Activated T-helper 17 cell treated with anti-CD3 and anti-CD28 coated beads, Interleukin-2, amount 50 U/mL, for 72 hours (primary cell): Measurements from ENCODE around the gene GPBAR1. TPM values are rescaled to one million over a fixed set of nuclear protein-coding genes. Genes with fewer than 3 reads are reported as not detected.
A peak's percentile ranks its signal among the peaks of the same experiment; 100 is the strongest.

ENCODE experiments used
- ATAC-seq: fragments of 150-1000 bp; cut with Tn5 transposase; replicated peaks from 2 replicates; pipeline ENCODE4 v1.10.0; 2021; ENCODE audit warnings: mild to moderate bottlenecking, moderate library complexity
- H3K27ac Mint-ChIP-seq: one replicate; pipeline ENCODE4 v1.8.0; 2022; ENCODE audit warnings: mixed read lengths
- H3K27me3 Mint-ChIP-seq: one replicate; pipeline ENCODE4 v1.8.0; 2022; ENCODE audit warnings: mixed read lengths
- H3K36me3 Mint-ChIP-seq: one replicate; pipeline ENCODE4 v1.8.0; 2022; ENCODE audit warnings: low read depth, mild to moderate bottlenecking, mixed read lengths
- H3K4me1 Mint-ChIP-seq: one replicate; pipeline ENCODE4 v1.8.0; 2022; ENCODE audit warnings: mixed read lengths
- H3K4me3 Mint-ChIP-seq: one replicate; pipeline ENCODE4 v1.8.0; 2022; ENCODE audit warnings: mild to moderate bottlenecking, mixed read lengths
- H3K9me3 Mint-ChIP-seq: one replicate; pipeline ENCODE4 v1.8.0; 2022; ENCODE audit warnings: mixed read lengths
- total RNA-seq, 2 donors: library from RNA; stranded (reverse); gene quantifications; one replicate each; pipeline ENCODE4 v1.2.3, GENCODE V29; 2022

GPBAR1 gene
- 1 to 10 TPM; 1.3 to 1.4 TPM for total RNA-seq

- ATAC-seq, result no peak
- H3K27me3 Mint-ChIP-seq, result no peaks in the 10 kb centered on the region
- no peak within 1 kb of the TSS for H3K4me3 Mint-ChIP-seq
- H3K4me1 Mint-ChIP-seq, result peaks cover 12% of the 10 kb centered on the region
- H3K9me3 Mint-ChIP-seq, result no peaks in the 10 kb centered on the region
- peaks cover 39% of the 10 kb centered on the region for H3K36me3 Mint-ChIP-seq
- peak within 1 kb of the TSS; percentile 63 for H3K27ac Mint-ChIP-seq
Observed at GRCh38 chr2:218260742-218261422, at the start of gene GPBAR1. Gene GPBAR1, plus strand, starts transcription at chr2:218261015. Its CDS starts 1,710 bp downstream, at chr2:218262725.

GRCh38 chr2:218214116-218214515 lies 46.7 kb upstream of the GPBAR1 start:
- Mint-ChIP-seq H3K4me3 (no peak overlapping the region), H3K36me3 (peaks cover 26% of the 10 kb centered on the region)
- no peak for ATAC-seq

GRCh38 chr2:218216336-218216673 lies 44.5 kb upstream of the GPBAR1 start:
- Mint-ChIP-seq H3K4me1 (peaks cover 17% of the 10 kb centered on the region), H3K4me3 (peak overlapping the region; percentile 91), H3K9me3 (no peaks in the 10 kb centered on the region), H3K27me3 (no peaks in the 10 kb centered on the region), H3K36me3 (peaks cover 48% of the 10 kb centered on the region), H3K27ac (peak overlapping the region; percentile 93)
- ATAC-seq, result no peak

More at GRCh38 chr2:218214116-218214515, 46.7 kb upstream of the GPBAR1 start:
- Mint-ChIP-seq H3K9me3 (peaks cover 7% of the 10 kb centered on the region), H3K4me1 (peaks cover 5% of the 10 kb centered on the region), H3K27me3 (no peaks in the 10 kb centered on the region), H3K27ac (no peak overlapping the region)

- peak within 1 kb of the TSS; percentile 93 for H3K27ac Mint-ChIP-seq
Observed at GRCh38 chr2:218216674-218217359, 44.0 kb upstream of the GPBAR1 start, which contains the start of gene ARPC2. Gene ARPC2, plus strand, starts transcription at chr2:218217189. Its CDS starts 282 bp downstream, at chr2:218217471.

GRCh38 chr2:218217360-218218267 lies 43.2 kb upstream of the GPBAR1 start:
- peak; percentile 76 for ATAC-seq
- Mint-ChIP-seq H3K27me3 (no peaks in the 10 kb centered on the region), H3K4me1 (peaks cover 25% of the 10 kb centered on the region), H3K4me3 (peak overlapping the region; percentile 91), H3K36me3 (peaks cover 61% of the 10 kb centered on the region), H3K9me3 (no peaks in the 10 kb centered on the region), H3K27ac (peak overlapping the region; percentile 93)

More at GRCh38 chr2:218216674-218217359, 44.0 kb upstream of the GPBAR1 start, which contains the start of gene ARPC2:
- ATAC-seq, result peak; percentile 74
- Mint-ChIP-seq H3K27me3 (no peaks in the 10 kb centered on the region), H3K36me3 (peaks cover 53% of the 10 kb centered on the region), H3K9me3 (no peaks in the 10 kb centered on the region), H3K4me1 (peaks cover 22% of the 10 kb centered on the region), H3K4me3 (peak within 1 kb of the TSS; percentile 91)

GRCh38 chr2:218218268-218219185 lies 42.3 kb upstream of the GPBAR1 start:
- Mint-ChIP-seq H3K36me3 (peaks cover 70% of the 10 kb centered on the region), H3K4me1 (peaks cover 32% of the 10 kb centered on the region), H3K9me3 (no peaks in the 10 kb centered on the region), H3K27ac (peak overlapping the region; percentile 93), H3K4me3 (peak overlapping the region; percentile 91), H3K27me3 (no peaks in the 10 kb centered on the region)
- peak; percentile 45 for ATAC-seq

- Mint-ChIP-seq H3K4me1 (peaks cover 45% of the 10 kb centered on the region), H3K36me3 (peaks cover 84% of the 10 kb centered on the region), H3K27ac (peak overlapping the region; percentile 93), H3K9me3 (no peaks in the 10 kb centered on the region), H3K4me3 (peak overlapping the region; percentile 91), H3K27me3 (no peaks in the 10 kb centered on the region)
- no peak for ATAC-seq
Observed at GRCh38 chr2:218219934-218220333, 40.9 kb upstream of the GPBAR1 start.

- no peak for ATAC-seq
- Mint-ChIP-seq H3K4me1 (peaks cover 55% of the 10 kb centered on the region), H3K27me3 (no peaks in the 10 kb centered on the region), H3K4me3 (peak overlapping the region; percentile 91), H3K9me3 (no peaks in the 10 kb centered on the region), H3K27ac (peak overlapping the region; percentile 93), H3K36me3 (peaks cover 95% of the 10 kb centered on the region)
Observed at GRCh38 chr2:218221000-218221399, 39.8 kb upstream of the GPBAR1 start.

GRCh38 chr2:218223046-218223445 lies 37.8 kb upstream of the GPBAR1 start:
- ATAC-seq, result peak; percentile 61
- Mint-ChIP-seq H3K36me3 (peaks cover 100% of the 10 kb centered on the region), H3K4me3 (peak overlapping the region; percentile 91), H3K27ac (peak overlapping the region; percentile 93), H3K9me3 (no peaks in the 10 kb centered on the region), H3K4me1 (peaks cover 63% of the 10 kb centered on the region), H3K27me3 (no peaks in the 10 kb centered on the region)

- no peaks in the 10 kb centered on the region for H3K27me3 Mint-ChIP-seq
- peak overlapping the region; percentile 91 for H3K4me3 Mint-ChIP-seq
- no peaks in the 10 kb centered on the region for H3K9me3 Mint-ChIP-seq
- peaks cover 71% of the 10 kb centered on the region for H3K4me1 Mint-ChIP-seq
- peaks cover 100% of the 10 kb centered on the region for H3K36me3 Mint-ChIP-seq
- no peak for ATAC-seq
- H3K27ac Mint-ChIP-seq, result peak overlapping the region; percentile 93
Observed at GRCh38 chr2:218224186-218224585, 36.6 kb upstream of the GPBAR1 start.

- peaks cover 100% of the 10 kb centered on the region for H3K36me3 Mint-ChIP-seq
- peaks cover 67% of the 10 kb centered on the region for H3K4me1 Mint-ChIP-seq
- H3K27me3 Mint-ChIP-seq, result no peaks in the 10 kb centered on the region
- H3K27ac Mint-ChIP-seq, result peak overlapping the region; percentile 58
- H3K9me3 Mint-ChIP-seq, result no peaks in the 10 kb centered on the region
- peak overlapping the region; percentile 55 for H3K4me3 Mint-ChIP-seq
- no peak for ATAC-seq
Observed at GRCh38 chr2:218226903-218227302, 33.9 kb upstream of the GPBAR1 start.

GRCh38 chr2:218228366-218229090 lies 32.3 kb upstream of the GPBAR1 start:
- Mint-ChIP-seq H3K4me3 (peak overlapping the region; percentile 72), H3K4me1 (peaks cover 61% of the 10 kb centered on the region), H3K36me3 (peaks cover 100% of the 10 kb centered on the region), H3K9me3 (no peaks in the 10 kb centered on the region), H3K27ac (peak overlapping the region; percentile 80), H3K27me3 (no peaks in the 10 kb centered on the region)
- no peak for ATAC-seq

GRCh38 chr2:218229239-218229638 lies 31.6 kb upstream of the GPBAR1 start:
- H3K4me1 Mint-ChIP-seq, result peaks cover 57% of the 10 kb centered on the region
- ATAC-seq, result peak; percentile 90
- H3K4me3 Mint-ChIP-seq, result peak overlapping the region; percentile 72
- peak overlapping the region; percentile 80 for H3K27ac Mint-ChIP-seq
- no peaks in the 10 kb centered on the region for H3K27me3 Mint-ChIP-seq
- H3K36me3 Mint-ChIP-seq, result peaks cover 100% of the 10 kb centered on the region
- H3K9me3 Mint-ChIP-seq, result no peaks in the 10 kb centered on the region
